ENCODE results near the gene TUFT1. TPM values are rescaled to one million over a fixed set of nuclear protein-coding genes. Genes with fewer than 3 reads are reported as not detected.

The TUFT1 gene
- total and polyA plus RNA-seq, 9 of the 15 experiments (the other 6 are each of a cell fraction or from before 2014, with no cell fraction given), result 0.54 to 2.0 (median 1.7) TPM

GRCh38 chr1:151624783-151625182 is 84.7 kb downstream of the TUFT1 start (continued):
- TF ChIP-seq STAT6 (CRISPR knock-in tag; IDR thresholded peaks at IDR 0.05) (no peak), MCM3 (IDR thresholded peaks at IDR 0.05) (no peak), ATF3 (IDR thresholded peaks at IDR 0.05) (no peak), ATF3 (CRISPR knock-in tag; conservative IDR thresholded peaks at IDR 0.05) (no peak), HINFP (tag; conservative IDR thresholded peaks at IDR 0.05; ENCODE audit: low read depth) (no peak), EGR1 (conservative IDR thresholded peaks at IDR 0.05) (no peak), ZNF766 (CRISPR knock-in tag; conservative IDR thresholded peaks at IDR 0.05) (no peak), ZNF408 (CRISPR knock-in tag; IDR thresholded peaks at IDR 0.05; ENCODE audit: low read depth) (no peak)

All from K562 (cell line).